ENCODE data around the gene CHCHD6. TPM values are rescaled to one million over a fixed set of nuclear protein-coding genes. Genes with fewer than 3 reads are reported as not detected.

The CHCHD6 gene
- total RNA-seq, 2 experiments from 2014 or later = 16.6 to 21.2 TPM

- Mint-ChIP-seq H3K4me3 (no peak overlapping the region), H3K36me3 (ENCODE audit: low read depth) (peaks cover 2% of the 10 kb centered on the region), H3K4me1 (ENCODE audit: low read depth) (no peaks in the 10 kb centered on the region), H3K9me3 (no peaks in the 10 kb centered on the region), H3K27ac (no peak overlapping the region), H3K27me3 (no peaks in the 10 kb centered on the region)
- ChIA-PET CTCF (no interaction called here), POLR2A (interaction anchor here (1.1 kb wide), 1 partner anchor 12 kb away, joined by 3 read pairs; no protein-coding TSS in a partner anchor)
- TF ChIP-seq, protein P1, sequence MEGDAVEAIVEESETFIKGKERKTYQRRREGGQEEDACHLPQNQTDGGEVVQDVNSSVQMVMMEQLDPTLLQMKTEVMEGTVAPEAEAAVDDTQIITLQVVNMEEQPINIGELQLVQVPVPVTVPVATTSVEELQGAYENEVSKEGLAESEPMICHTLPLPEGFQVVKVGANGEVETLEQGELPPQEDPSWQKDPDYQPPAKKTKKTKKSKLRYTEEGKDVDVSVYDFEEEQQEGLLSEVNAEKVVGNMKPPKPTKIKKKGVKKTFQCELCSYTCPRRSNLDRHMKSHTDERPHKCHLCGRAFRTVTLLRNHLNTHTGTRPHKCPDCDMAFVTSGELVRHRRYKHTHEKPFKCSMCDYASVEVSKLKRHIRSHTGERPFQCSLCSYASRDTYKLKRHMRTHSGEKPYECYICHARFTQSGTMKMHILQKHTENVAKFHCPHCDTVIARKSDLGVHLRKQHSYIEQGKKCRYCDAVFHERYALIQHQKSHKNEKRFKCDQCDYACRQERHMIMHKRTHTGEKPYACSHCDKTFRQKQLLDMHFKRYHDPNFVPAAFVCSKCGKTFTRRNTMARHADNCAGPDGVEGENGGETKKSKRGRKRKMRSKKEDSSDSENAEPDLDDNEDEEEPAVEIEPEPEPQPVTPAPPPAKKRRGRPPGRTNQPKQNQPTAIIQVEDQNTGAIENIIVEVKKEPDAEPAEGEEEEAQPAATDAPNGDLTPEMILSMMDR (IDR thresholded peaks at IDR 0.05) = no peak
- intact Hi-C loops (cut with micrococcal nuclease) = no loop called here
- ATAC-seq = no peak
- no peak for DNase-seq
Observed at GRCh38 chr3:126923895-126924294, 219.9 kb downstream of the CHCHD6 start.

DNA sequence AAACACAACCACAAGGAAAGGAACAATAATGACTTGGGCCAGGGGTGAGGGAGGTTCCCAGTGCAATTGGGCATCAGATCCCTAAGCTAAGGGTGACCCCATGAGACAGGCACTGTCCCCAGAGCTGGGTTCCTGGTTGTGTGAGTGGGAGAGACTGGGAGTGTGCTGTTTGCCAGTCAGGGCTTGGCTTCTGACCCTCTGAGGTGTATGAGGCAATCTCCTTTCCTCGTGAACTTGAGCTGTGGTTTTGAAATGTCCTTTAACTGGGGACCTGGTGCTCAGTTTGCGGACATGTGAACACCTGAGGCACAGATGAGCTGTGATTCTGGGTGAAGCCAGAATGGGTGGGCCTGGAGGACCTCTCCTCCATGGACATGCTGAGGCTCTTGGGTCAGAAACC is 220.4 kb downstream of the CHCHD6 start:
- no peak overlapping the region for H3K27ac Mint-ChIP-seq
- no peaks in the 10 kb centered on the region for H3K27me3 Mint-ChIP-seq
- ChIA-PET CTCF (no interaction called here), POLR2A (interaction anchor here (1.1 kb wide), 1 partner anchor 13 kb away, joined by 3 read pairs; no protein-coding TSS in a partner anchor)
- peaks cover 2% of the 10 kb centered on the region for H3K36me3 Mint-ChIP-seq (ENCODE audit: low read depth)
- no peaks in the 10 kb centered on the region for H3K9me3 Mint-ChIP-seq
- intact Hi-C loops (cut with micrococcal nuclease) = no loop called here
- no peak for ATAC-seq
- no peak for DNase-seq
- H3K4me1 Mint-ChIP-seq (ENCODE audit: low read depth) = no peaks in the 10 kb centered on the region
- TF ChIP-seq, protein P1 (IDR thresholded peaks at IDR 0.05) = no peak
- no peak overlapping the region for H3K4me3 Mint-ChIP-seq

DNA sequence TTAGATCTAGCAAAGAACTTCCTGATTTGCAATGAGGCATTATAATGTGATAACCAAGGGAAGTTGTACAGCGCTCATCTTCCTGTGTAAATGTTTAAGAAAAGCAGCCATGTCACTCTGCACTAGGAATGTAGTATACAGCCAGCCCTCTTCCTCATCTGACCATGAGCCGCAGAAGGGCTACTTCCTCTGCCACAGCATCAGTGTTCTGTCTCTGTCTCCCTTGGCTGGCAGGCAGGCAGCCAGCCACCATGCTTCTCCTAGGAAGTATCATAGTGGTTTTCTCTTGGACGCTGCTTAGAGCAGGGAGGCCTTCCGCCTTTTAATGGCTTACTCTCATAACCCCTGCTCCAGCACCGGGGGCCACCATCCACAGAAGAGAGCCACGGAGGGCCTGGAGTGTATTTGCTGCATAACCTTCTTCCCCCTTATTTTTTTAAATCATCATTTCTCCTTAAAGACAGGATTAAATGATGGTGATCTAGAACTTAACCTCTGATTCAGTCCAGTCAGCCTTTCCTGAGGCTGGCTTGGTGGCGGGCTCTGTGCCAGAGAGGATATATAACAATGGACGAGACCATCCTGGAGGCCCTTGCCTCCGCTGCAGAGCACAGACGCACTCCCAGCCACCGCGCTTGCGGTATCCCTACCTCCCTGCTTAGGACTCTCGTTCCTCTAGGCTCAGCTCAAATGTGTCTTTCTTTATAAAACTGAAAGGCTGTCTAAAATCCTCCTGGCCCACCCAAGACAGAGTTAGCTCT is 221.6 kb downstream of the CHCHD6 start:
- no peaks in the 10 kb centered on the region for H3K9me3 Mint-ChIP-seq
- POLR2A ChIA-PET = no interaction called here

DNA sequence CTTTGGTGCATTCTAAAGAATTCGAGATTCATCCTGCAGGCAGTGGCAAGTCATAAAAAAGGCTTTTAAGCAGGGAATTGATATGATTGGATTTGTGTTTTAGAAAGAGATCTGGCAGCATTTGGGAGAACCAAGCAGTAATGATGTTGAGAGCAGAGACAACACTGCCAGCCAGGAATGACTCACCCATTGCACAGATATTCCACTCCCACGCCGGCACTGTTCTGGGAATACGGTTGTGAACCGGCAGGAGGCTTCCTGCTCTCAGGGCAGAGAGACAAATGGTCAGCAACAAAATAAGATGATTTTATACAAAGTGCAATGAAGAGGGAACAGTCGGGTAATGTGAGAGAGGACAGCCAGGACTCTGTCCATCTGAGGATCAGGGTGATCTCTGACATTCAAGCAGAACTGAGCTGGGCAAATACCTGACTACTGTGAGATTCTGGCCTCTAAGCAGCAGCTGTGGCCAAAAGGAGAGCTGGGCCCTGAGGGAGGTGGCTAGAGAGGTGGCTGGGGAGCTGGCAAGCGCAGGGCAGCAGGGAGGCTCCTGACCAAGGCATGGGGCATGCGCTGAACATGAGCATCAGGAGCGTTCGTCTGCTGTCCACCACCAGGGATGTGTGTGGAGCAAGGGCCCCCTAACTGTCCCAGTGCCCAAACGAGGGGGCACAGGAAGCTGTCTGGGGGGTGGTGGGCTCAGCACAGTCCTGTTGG is 222.8 kb downstream of the CHCHD6 start:
- no peak for ATAC-seq
- POLR2A ChIA-PET = no interaction called here
- H3K9me3 Mint-ChIP-seq = no peaks in the 10 kb centered on the region
- H3K4me3 Mint-ChIP-seq = no peak overlapping the region
- H3K36me3 Mint-ChIP-seq (ENCODE audit: low read depth) = no peaks in the 10 kb centered on the region
- no peaks in the 10 kb centered on the region for H3K4me1 Mint-ChIP-seq (ENCODE audit: low read depth)
- intact Hi-C loops (cut with micrococcal nuclease) = no loop called here
- DNase-seq = no peak
- H3K27ac Mint-ChIP-seq = no peak overlapping the region
- TF ChIP-seq, protein P1 (IDR thresholded peaks at IDR 0.05) = no peak
- no peaks in the 10 kb centered on the region for H3K27me3 Mint-ChIP-seq
- CTCF ChIA-PET = no interaction called here

More for the DNA sequence above, 221.6 kb downstream of the CHCHD6 start:
- ATAC-seq (no peak), DNase-seq (no peak)
- H3K4me3 Mint-ChIP-seq = no peak overlapping the region
- TF ChIP-seq, protein P1 (IDR thresholded peaks at IDR 0.05) = no peak
- intact Hi-C loops (cut with micrococcal nuclease) = no loop called here
- CTCF ChIA-PET = no interaction called here
- H3K36me3 Mint-ChIP-seq (ENCODE audit: low read depth) = no peaks in the 10 kb centered on the region
- H3K27me3 Mint-ChIP-seq = no peaks in the 10 kb centered on the region
- H3K4me1 Mint-ChIP-seq (ENCODE audit: low read depth) = no peaks in the 10 kb centered on the region
- H3K27ac Mint-ChIP-seq = no peak overlapping the region

DNA sequence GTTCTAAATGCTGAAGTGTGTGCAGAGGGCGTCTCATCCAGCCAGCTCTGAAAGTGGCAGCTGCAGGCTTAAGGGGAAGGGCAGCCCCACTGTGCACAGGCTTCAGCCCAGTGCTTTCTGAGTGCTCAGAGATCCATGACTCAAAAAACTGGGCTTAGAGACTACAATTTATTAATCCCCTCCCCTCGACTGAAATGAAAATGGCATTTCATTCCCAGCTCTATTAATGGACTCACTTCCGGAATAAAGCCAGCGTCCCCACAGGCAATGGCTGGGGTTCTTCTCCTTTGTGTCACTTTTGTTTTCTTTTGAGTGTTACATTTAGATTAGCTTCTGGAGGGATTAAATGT is 223.3 kb downstream of the CHCHD6 start:
- CTCF ChIA-PET = no interaction called here

More for the DNA sequence above, 223.3 kb downstream of the CHCHD6 start:
- no peaks in the 10 kb centered on the region for H3K36me3 Mint-ChIP-seq (ENCODE audit: low read depth)
- no peak overlapping the region for H3K4me3 Mint-ChIP-seq
- intact Hi-C loops (cut with micrococcal nuclease) = no loop called here
- no peak overlapping the region for H3K27ac Mint-ChIP-seq
- no peaks in the 10 kb centered on the region for H3K4me1 Mint-ChIP-seq (ENCODE audit: low read depth)
- ATAC-seq (no peak), DNase-seq (no peak)
- H3K9me3 Mint-ChIP-seq = no peaks in the 10 kb centered on the region
- TF ChIP-seq, protein P1 (IDR thresholded peaks at IDR 0.05) = no peak
- POLR2A ChIA-PET = no interaction called here
- H3K27me3 Mint-ChIP-seq = no peaks in the 10 kb centered on the region

Data from activated CD8-positive, alpha-beta T cell treated with anti-CD3 and anti-CD28 coated beads for 36 hours (primary cell).